ENCODE measurements around the gene IL7R.

DNA sequence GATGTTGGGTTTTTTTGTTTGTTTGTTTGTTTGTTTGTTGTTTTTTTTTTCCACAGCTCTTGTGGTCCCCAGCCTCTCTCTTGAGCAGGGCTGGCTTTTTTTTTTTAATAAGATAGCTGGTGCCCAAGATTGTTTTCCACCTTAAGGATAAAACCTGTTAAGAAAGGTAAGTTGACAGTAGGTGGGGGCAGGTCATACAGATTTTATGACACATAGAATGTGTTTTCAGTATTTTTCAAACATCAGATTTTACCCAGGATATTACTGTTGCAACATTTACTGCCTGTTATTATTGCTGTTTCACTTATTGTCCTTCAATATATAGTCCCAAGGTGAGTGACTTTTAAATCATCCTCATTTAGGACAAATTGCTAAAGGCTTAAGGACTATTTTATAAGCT is 3.9 kb upstream of the IL7R start:
- TF ChIP-seq EZH2 (IDR thresholded peaks at IDR 0.05; ENCODE audit: low read length, missing control alignments) = no peak
- TF ChIP-seq, protein P1, sequence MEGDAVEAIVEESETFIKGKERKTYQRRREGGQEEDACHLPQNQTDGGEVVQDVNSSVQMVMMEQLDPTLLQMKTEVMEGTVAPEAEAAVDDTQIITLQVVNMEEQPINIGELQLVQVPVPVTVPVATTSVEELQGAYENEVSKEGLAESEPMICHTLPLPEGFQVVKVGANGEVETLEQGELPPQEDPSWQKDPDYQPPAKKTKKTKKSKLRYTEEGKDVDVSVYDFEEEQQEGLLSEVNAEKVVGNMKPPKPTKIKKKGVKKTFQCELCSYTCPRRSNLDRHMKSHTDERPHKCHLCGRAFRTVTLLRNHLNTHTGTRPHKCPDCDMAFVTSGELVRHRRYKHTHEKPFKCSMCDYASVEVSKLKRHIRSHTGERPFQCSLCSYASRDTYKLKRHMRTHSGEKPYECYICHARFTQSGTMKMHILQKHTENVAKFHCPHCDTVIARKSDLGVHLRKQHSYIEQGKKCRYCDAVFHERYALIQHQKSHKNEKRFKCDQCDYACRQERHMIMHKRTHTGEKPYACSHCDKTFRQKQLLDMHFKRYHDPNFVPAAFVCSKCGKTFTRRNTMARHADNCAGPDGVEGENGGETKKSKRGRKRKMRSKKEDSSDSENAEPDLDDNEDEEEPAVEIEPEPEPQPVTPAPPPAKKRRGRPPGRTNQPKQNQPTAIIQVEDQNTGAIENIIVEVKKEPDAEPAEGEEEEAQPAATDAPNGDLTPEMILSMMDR (conservative IDR thresholded peaks at IDR 0.05 in 1 of 2, IDR thresholded peaks at IDR 0.05 in 1 of 2; ENCODE audit: low read depth in 1 of 2, low read length in 2 of 2) = no peak
